Osteocyte (in vitro differentiated cells): Measurements from ENCODE around the gene AGRN. TPM values are rescaled to one million over a fixed set of nuclear protein-coding genes. Genes with fewer than 3 reads are reported as not detected.

ENCODE experiments used
- DNase-seq: peaks from one replicate; pipeline ENCODE4 v3.0.0; 2021; ENCODE audit warnings: mixed read lengths; ENCODE audit not compliant: unreplicated experiment; ENCODE audit errors: extremely low spot score
- H3K27ac Mint-ChIP-seq: one replicate; pipeline ENCODE4 v1.8.0; 2021; ENCODE audit warnings: mild to moderate bottlenecking, mixed read lengths; ENCODE audit not compliant: unreplicated experiment
- H3K27me3 Mint-ChIP-seq: one replicate; pipeline ENCODE4 v1.8.0; 2021; ENCODE audit warnings: mixed read lengths; ENCODE audit not compliant: unreplicated experiment
- H3K36me3 Mint-ChIP-seq: one replicate; pipeline ENCODE4 v1.8.0; 2021; ENCODE audit warnings: mixed read lengths; ENCODE audit not compliant: unreplicated experiment
- H3K4me1 Mint-ChIP-seq: one replicate; pipeline ENCODE4 v1.8.0; 2021; ENCODE audit warnings: mixed read lengths; ENCODE audit not compliant: unreplicated experiment
- H3K4me3 Mint-ChIP-seq: one replicate; pipeline ENCODE4 v1.8.0; 2021; ENCODE audit warnings: mild to moderate bottlenecking, moderate library complexity, mixed read lengths; ENCODE audit not compliant: unreplicated experiment
- H3K9me3 Mint-ChIP-seq: one replicate; pipeline ENCODE4 v1.8.0; 2021; ENCODE audit warnings: mixed read lengths; ENCODE audit not compliant: unreplicated experiment
- total RNA-seq: library from RNA; stranded (reverse); gene quantifications from 2 replicates; pipeline ENCODE4 v1.2.1, GENCODE V29; 2021
- TF ChIP-seq, protein P1 (sequence below): fragments of 200-600 bp; sonication (generic); IDR thresholded peaks from 2 replicates; pipeline ENCODE4 v1.5.0; 2021; ENCODE audit warnings: antibody characterized with exemption, mild to moderate bottlenecking, moderate library complexity

AGRN gene
- total RNA-seq, 1 donor from 2014 or later, result 191 TPM

DNA sequence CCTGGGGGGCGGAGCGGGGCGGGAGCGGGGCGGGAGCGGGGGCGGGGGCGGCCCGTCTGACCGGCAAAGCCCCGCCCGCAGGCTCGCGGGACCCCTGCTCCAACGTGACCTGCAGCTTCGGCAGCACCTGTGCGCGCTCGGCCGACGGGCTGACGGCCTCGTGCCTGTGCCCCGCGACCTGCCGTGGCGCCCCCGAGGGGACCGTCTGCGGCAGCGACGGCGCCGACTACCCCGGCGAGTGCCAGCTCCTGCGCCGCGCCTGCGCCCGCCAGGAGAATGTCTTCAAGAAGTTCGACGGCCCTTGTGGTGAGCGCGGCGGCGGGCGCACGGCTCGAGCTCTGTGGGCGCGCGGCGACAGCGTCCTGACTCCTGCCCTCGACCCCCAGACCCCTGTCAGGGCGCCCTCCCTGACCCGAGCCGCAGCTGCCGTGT is 21.2 kb downstream of the AGRN start:
- no peaks in the 10 kb centered on the region for H3K27me3 Mint-ChIP-seq
- TF ChIP-seq, protein P1, sequence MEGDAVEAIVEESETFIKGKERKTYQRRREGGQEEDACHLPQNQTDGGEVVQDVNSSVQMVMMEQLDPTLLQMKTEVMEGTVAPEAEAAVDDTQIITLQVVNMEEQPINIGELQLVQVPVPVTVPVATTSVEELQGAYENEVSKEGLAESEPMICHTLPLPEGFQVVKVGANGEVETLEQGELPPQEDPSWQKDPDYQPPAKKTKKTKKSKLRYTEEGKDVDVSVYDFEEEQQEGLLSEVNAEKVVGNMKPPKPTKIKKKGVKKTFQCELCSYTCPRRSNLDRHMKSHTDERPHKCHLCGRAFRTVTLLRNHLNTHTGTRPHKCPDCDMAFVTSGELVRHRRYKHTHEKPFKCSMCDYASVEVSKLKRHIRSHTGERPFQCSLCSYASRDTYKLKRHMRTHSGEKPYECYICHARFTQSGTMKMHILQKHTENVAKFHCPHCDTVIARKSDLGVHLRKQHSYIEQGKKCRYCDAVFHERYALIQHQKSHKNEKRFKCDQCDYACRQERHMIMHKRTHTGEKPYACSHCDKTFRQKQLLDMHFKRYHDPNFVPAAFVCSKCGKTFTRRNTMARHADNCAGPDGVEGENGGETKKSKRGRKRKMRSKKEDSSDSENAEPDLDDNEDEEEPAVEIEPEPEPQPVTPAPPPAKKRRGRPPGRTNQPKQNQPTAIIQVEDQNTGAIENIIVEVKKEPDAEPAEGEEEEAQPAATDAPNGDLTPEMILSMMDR, result no peak
- H3K4me1 Mint-ChIP-seq, result peaks cover 6% of the 10 kb centered on the region
- no peak for DNase-seq
- no peak overlapping the region for H3K27ac Mint-ChIP-seq
- H3K4me3 Mint-ChIP-seq, result no peak overlapping the region
- H3K36me3 Mint-ChIP-seq, result peaks cover 4% of the 10 kb centered on the region
- no peaks in the 10 kb centered on the region for H3K9me3 Mint-ChIP-seq

DNA sequence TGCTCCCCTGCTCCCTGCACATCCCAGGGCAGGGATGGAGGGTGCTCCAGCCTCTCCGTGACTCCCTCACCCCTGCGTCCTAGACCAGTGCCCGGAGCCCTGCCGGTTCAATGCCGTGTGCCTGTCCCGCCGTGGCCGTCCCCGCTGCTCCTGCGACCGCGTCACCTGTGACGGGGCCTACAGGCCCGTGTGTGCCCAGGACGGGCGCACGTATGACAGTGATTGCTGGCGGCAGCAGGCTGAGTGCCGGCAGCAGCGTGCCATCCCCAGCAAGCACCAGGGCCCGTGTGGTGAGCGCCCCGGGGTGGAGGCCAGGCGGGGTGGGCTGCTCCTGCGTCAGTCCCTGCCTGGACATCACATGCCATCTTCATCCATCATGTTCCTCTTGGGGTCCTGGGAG is 22.0 kb downstream of the AGRN start:
- DNase-seq, result no peak
- peaks cover 6% of the 10 kb centered on the region for H3K4me1 Mint-ChIP-seq
- no peak overlapping the region for H3K27ac Mint-ChIP-seq
- TF ChIP-seq, protein P1, result no peak
- H3K36me3 Mint-ChIP-seq, result peaks cover 3% of the 10 kb centered on the region
- H3K9me3 Mint-ChIP-seq, result no peaks in the 10 kb centered on the region
- no peaks in the 10 kb centered on the region for H3K27me3 Mint-ChIP-seq
- H3K4me3 Mint-ChIP-seq, result no peak overlapping the region

DNA sequence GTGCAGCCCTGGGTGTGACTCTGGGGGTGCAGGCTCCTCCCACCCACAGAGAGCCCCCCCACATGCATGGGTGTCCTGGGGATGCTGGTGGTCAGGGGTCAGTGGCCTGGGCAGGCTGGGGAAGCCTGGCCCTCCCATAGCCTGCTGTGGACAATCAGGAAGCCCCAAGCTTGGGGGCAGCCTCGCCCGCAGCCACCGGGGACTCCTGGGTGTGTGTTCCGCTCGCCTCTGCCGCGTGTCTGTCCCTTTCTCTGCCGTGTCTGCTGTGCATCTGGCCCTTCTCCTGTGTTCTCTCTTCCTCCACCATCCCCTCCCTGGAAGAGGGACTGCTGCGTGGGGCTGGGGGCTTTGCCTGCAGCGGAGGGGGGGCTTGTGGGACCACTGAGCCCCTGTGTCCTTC is 22.9 kb downstream of the AGRN start:
- DNase-seq, result no peak
- H3K27me3 Mint-ChIP-seq, result no peaks in the 10 kb centered on the region
- H3K4me1 Mint-ChIP-seq, result peaks cover 6% of the 10 kb centered on the region
- H3K36me3 Mint-ChIP-seq, result peaks cover 7% of the 10 kb centered on the region
- H3K9me3 Mint-ChIP-seq, result no peaks in the 10 kb centered on the region
- H3K4me3 Mint-ChIP-seq, result no peak overlapping the region
- no peak overlapping the region for H3K27ac Mint-ChIP-seq
- TF ChIP-seq, protein P1, result no peak

DNA sequence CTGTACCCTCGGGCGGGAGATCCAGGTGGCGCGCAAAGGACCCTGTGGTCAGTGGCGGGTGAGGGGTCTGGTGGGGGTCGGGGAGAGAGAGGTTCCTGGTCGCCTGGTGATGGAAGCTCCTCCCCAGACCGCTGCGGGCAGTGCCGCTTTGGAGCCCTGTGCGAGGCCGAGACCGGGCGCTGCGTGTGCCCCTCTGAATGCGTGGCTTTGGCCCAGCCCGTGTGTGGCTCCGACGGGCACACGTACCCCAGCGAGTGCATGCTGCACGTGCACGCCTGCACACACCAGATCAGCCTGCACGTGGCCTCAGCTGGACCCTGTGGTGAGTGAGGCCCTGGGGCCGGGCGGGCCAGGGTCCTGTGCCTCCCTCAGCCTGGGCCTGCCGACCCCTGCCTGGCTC is 23.5 kb downstream of the AGRN start:
- TF ChIP-seq, protein P1, result no peak
- Mint-ChIP-seq H3K9me3 (no peaks in the 10 kb centered on the region), H3K27ac (no peak overlapping the region), H3K4me1 (peaks cover 6% of the 10 kb centered on the region), H3K27me3 (no peaks in the 10 kb centered on the region), H3K36me3 (peaks cover 7% of the 10 kb centered on the region), H3K4me3 (no peak overlapping the region)
- no peak for DNase-seq

DNA sequence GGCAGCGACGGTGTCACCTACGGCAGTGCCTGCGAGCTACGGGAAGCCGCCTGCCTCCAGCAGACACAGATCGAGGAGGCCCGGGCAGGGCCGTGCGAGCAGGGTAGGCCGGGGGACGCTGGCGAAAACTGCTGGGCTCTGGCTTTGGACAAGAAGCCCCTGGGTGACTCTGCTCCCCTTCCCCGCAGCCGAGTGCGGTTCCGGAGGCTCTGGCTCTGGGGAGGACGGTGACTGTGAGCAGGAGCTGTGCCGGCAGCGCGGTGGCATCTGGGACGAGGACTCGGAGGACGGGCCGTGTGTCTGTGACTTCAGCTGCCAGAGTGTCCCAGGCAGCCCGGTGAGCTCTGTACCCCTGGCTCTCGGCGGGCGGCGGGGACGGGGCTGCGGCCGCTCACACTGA is 24.0 kb downstream of the AGRN start:
- Mint-ChIP-seq H3K9me3 (no peaks in the 10 kb centered on the region), H3K27ac (no peak overlapping the region), H3K4me3 (no peak overlapping the region), H3K36me3 (peaks cover 7% of the 10 kb centered on the region), H3K4me1 (peaks cover 6% of the 10 kb centered on the region), H3K27me3 (no peaks in the 10 kb centered on the region)
- TF ChIP-seq, protein P1, result no peak
- no peak for DNase-seq
